ENCODE data around the gene APBB2. TPM values are rescaled to one million over a fixed set of nuclear protein-coding genes. Genes with fewer than 3 reads are reported as not detected.

Gene APBB2
- total and polyA plus RNA-seq, 10 of the 15 experiments (the other 5 are each of a cell fraction or from before 2014, with no cell fraction given): 2.7 to 24.6 (median 19.0) TPM

- in situ Hi-C loops (cut with MboI): no loop called here
- intact Hi-C loops (cut with micrococcal nuclease; ENCODE audit: unreplicated experiment): loop anchor here (10.0 kb wide), 1 partner anchor 734 kb away; no protein-coding TSS in a partner anchor
- 82% methylated on average over 6 of the region's 6 CpGs for WGBS (ENCODE audit: insufficient coverage, insufficient replicate concordance, low lambda C conversion rate, missing lambda C conversion rate)
- Histone ChIP-seq H3K36me3 (ENCODE audit: control insufficient read depth in 2 of 2, insufficient read depth in 2 of 2, low read length in 1 of 2) (no peaks in the 10 kb centered on the region; a peak in 2 of 4 replicates), H3K4me2 (ENCODE audit: control insufficient read depth, insufficient read depth) (no peak overlapping the region), H2AFZ (ENCODE audit: control insufficient read depth, low read depth, low read length) (no peak overlapping the region), H3K4me1 (ENCODE audit: control insufficient read depth, insufficient read depth, low read length) (no peaks in the 10 kb centered on the region), H3K27me3 (replicated peaks in 1 of 2; ENCODE audit: control insufficient read depth in 2 of 2, insufficient read depth in 2 of 2, low read length in 1 of 2) (no peaks in the 10 kb centered on the region), H3K9me3 (replicated peaks; ENCODE audit: control insufficient read depth, insufficient read depth, low read length) (no peaks in the 10 kb centered on the region), H3K27ac (ENCODE audit: control insufficient read depth, insufficient read depth) (no peak overlapping the region), H3K4me3 (no peak overlapping the region), H3K9ac (ENCODE audit: control insufficient read depth, insufficient read depth, low read length) (no peak overlapping the region), H3K79me2 (ENCODE audit: control insufficient read depth, insufficient read depth, low read length) (no peaks in the 10 kb centered on the region), H4K20me1 (ENCODE audit: control insufficient read depth, insufficient read depth) (no peaks in the 10 kb centered on the region)
- BruUV-seq (replicated peaks): no TSS peak
- RAD21 ChIA-PET (ENCODE audit: unreplicated experiment): interaction anchor here (1.0 kb wide), 1 partner anchor 281 kb away, joined by 4 read pairs; no protein-coding TSS in a partner anchor
- SMC1A ChIA-PET (ENCODE audit: uncharacterized antibody, unreplicated experiment): interaction anchor here (0.8 to 1.2 kb wide), 4 partner anchors 9 to 285 kb away, joined by 3 to 4 read pairs (median 4); no protein-coding TSS in a partner anchor
- FAIRE-seq: no peak
- POLR2A ChIA-PET: no interaction called here
- TF ChIP-seq POLR2A (IDR thresholded peaks at IDR 0.05; ENCODE audit: low read depth, low read length): no peak
- TF ChIP-seq TCF12 (IDR thresholded peaks at IDR 0.05; ENCODE audit: low read depth, low read length): no peak
- TF ChIP-seq SMAD5 (IDR thresholded peaks at IDR 0.05; ENCODE audit: low read depth): no peak
- TF ChIP-seq BHLHE40 (IDR thresholded peaks at IDR 0.05; ENCODE audit: borderline replicate concordance in 1 of 2, low read depth in 2 of 2, low read length in 1 of 2): no peak
- TF ChIP-seq MXI1 (IDR thresholded peaks at IDR 0.05; ENCODE audit: low read depth, low read length): no peak
- CTCF ChIA-PET: interaction anchor here (0.7 to 1.4 kb wide), 4 partner anchors 9 to 283 kb away, joined by 3 read pairs; partner anchors contain the start of gene APBB2
- no peak for ATAC-seq
- no peak for DNase-seq (ENCODE audit: low read depth, low spot score)
Observed at GRCh38 chr4:40931238-40931637, 283.1 kb downstream of the APBB2 start.

- no TSS peak for BruUV-seq (replicated peaks)
- no peak overlapping the region for H3K4me3 ChIP-seq
- intact Hi-C loops (cut with micrococcal nuclease; ENCODE audit: unreplicated experiment): loop anchor here (1.0 to 5.0 kb wide), 2 partner anchors 50 to 287 kb away; partner anchors contain the start of gene APBB2
Observed at GRCh38 chr4:40927074-40927473, 287.3 kb downstream of the APBB2 start.

More at GRCh38 chr4:40927074-40927473, 287.3 kb downstream of the APBB2 start:
- POLR2A ChIA-PET: no interaction called here
- Histone ChIP-seq H4K20me1 (ENCODE audit: control insufficient read depth, insufficient read depth) (no peaks in the 10 kb centered on the region), H3K36me3 (ENCODE audit: control insufficient read depth in 2 of 2, insufficient read depth in 2 of 2, low read length in 1 of 2) (no peaks in the 10 kb centered on the region), H3K79me2 (ENCODE audit: control insufficient read depth, insufficient read depth, low read length) (no peaks in the 10 kb centered on the region), H3K4me1 (ENCODE audit: control insufficient read depth, insufficient read depth, low read length) (no peaks in the 10 kb centered on the region), H3K9ac (ENCODE audit: control insufficient read depth, insufficient read depth, low read length) (no peak overlapping the region), H3K27ac (ENCODE audit: control insufficient read depth, insufficient read depth) (no peak overlapping the region), H3K27me3 (replicated peaks in 1 of 2; ENCODE audit: control insufficient read depth in 2 of 2, insufficient read depth in 2 of 2, low read length in 1 of 2) (no peaks in the 10 kb centered on the region), H3K9me3 (replicated peaks; ENCODE audit: control insufficient read depth, insufficient read depth, low read length) (no peaks in the 10 kb centered on the region), H3K4me2 (ENCODE audit: control insufficient read depth, insufficient read depth) (no peak overlapping the region), H2AFZ (ENCODE audit: control insufficient read depth, low read depth, low read length) (no peak overlapping the region)
- TF ChIP-seq BCLAF1 (IDR thresholded peaks at IDR 0.05): no peak
- TF ChIP-seq SKIL (IDR thresholded peaks at IDR 0.05; ENCODE audit: low read depth, poor library complexity, severe bottlenecking): no peak
- in situ Hi-C loops (cut with MboI): no loop called here
- peak; percentile 10; the same call in 1 of the 3 replicates for ATAC-seq
- no peak for DNase-seq (ENCODE audit: low read depth, low spot score)
- RAD21 ChIA-PET (ENCODE audit: unreplicated experiment): interaction anchor here (1.9 to 3.0 kb wide), 2 partner anchors 191 to 288 kb away, joined by 7 to 17 read pairs; partner anchors contain the start of gene APBB2
- 29% methylated on average over 4 of the region's 4 CpGs for WGBS (ENCODE audit: insufficient coverage, insufficient replicate concordance, low lambda C conversion rate, missing lambda C conversion rate)
- CTCF ChIA-PET: interaction anchor here (1.0 to 9.0 kb wide), 12 partner anchors 9 to 296 kb away, joined by 3 to 190 read pairs (median 12); partner anchors contain the start of gene APBB2
- FAIRE-seq: no peak
- SMC1A ChIA-PET (ENCODE audit: uncharacterized antibody, unreplicated experiment): interaction anchor here (1.6 to 6.6 kb wide), 3 partner anchors 50 to 287 kb away, joined by 5 to 67 read pairs (median 20); partner anchors contain the start of gene APBB2
